Heart right ventricle (tissue), 16 donors: Measurements from ENCODE around the gene ABCC12. TPM values are rescaled to one million over a fixed set of nuclear protein-coding genes. Genes with fewer than 3 reads are reported as not detected.

Source experiments
- ATAC-seq, 8 donors: fragments of 200-7000 bp; cut with Tn5 transposase; one replicate each; pipeline ENCODE4 v1.9.1; 2020; ENCODE audit warnings: mild to moderate bottlenecking in 8 of 8, moderate library complexity in 8 of 8, moderate number of reproducible peaks in 1 of 8
- DNase-seq, 2 donors: peaks; one replicate each; pipeline ENCODE4 v3.0.0-alpha.2; 2020
- H3K27ac ChIP-seq, 10 donors: fragments of 200-600 bp; sonication (generic) in 2 of 10; one replicate each; pipeline versions ENCODE4 v1.5.0 to v1.8.0; 2020 to 2022; ENCODE audit warnings: mild to moderate bottlenecking in 3 of 10
- H3K27me3 ChIP-seq, 7 donors: fragments of 200-600 bp; one replicate each; pipeline ENCODE4 v1.8.0; 2021 to 2022; ENCODE audit warnings: mild to moderate bottlenecking in 2 of 7
- H3K36me3 ChIP-seq, 9 donors: fragments of 200-600 bp; sonication (generic) in 1 of 9; one replicate each; pipeline versions ENCODE4 v1.5.0 to v1.8.0; 2020 to 2022; ENCODE audit warnings: mild to moderate bottlenecking in 2 of 9
- H3K4me1 ChIP-seq, 9 donors: fragments of 200-600 bp; sonication (generic) in 1 of 9; one replicate each; pipeline versions ENCODE4 v1.5.0 to v1.8.0; 2020 to 2022; ENCODE audit warnings: mild to moderate bottlenecking in 4 of 9
- H3K4me3 ChIP-seq, 10 donors: fragments of 200-600 bp; sonication (generic) in 2 of 10; one replicate each; pipeline versions ENCODE4 v1.5.0 to v1.8.0; 2020 to 2022; ENCODE audit warnings: mild to moderate bottlenecking in 7 of 10, moderate library complexity in 2 of 10
- H3K9me3 ChIP-seq, 11 donors: fragments of 200-600 bp in 10 of 11; sonication (generic) in 2 of 11; one replicate each; pipeline versions ENCODE4 v1.5.0 to v1.8.0; 2013 to 2022; ENCODE audit warnings: mild to moderate bottlenecking in 2 of 11, control low read depth in 1 of 11, moderate library complexity in 1 of 11
- CTCF ChIP-seq, 9 donors: fragments of 200-600 bp; sonication (generic) in 2 of 9; IDR thresholded peaks; one replicate each; pipeline versions ENCODE4 v1.5.0 to v1.8.0; 2021 to 2022; ENCODE audit warnings: antibody characterized with exemption in 9 of 9, mild to moderate bottlenecking in 5 of 9, moderate library complexity in 1 of 9
- WGBS, 2 donors: extraction: QIAGEN DNeasy Blood & Tissue Kit; methylation state at CpG; one replicate each; pipeline ENCODE4 v1.1.7; 2013; ENCODE audit warnings: inconsistent platforms in 1 of 2; 5-methylcytosine and 5-hydroxymethylcytosine counted together
- intact Hi-C, 10 donors: fragments of 100-400 bp; cut with DNase I; formaldehyde crosslinking; loops; one replicate each; pipeline versions ENCODE4 v1.11.1 to v1.14.2; 2022
- polyA plus RNA-seq, 2 donors: library from polyadenylated mRNA; stranded (reverse); fragments of 200-250 nt; gene quantifications; one replicate each; pipeline ENCODE4 v1.2.3, GENCODE V29; 2013
- total RNA-seq, 10 donors: library from RNA; stranded (reverse); fragmentation: NEBNext Ultra II Directional in 3 of 10; extraction: Animal tissue kit (Norgen Biotek cat#: 25700) in 3 of 10; gene quantifications; one replicate each; pipeline versions ENCODE4 v1.2.1 to v1.2.4, GENCODE V29; 2021 to 2023
- donor health status: Arrhythmogenic right ventricular cardiomyopathy.
- donor health status: ischemic (EF 13 %, LVEDD 7.1; RV severe dilation, severe dysfunction).
- donor health status: healthy with polysubstance abuse.
- donor health status: DM: no; HTN: yes; CAD: no.
- donor health status: DM: no; HTN: no; CAD: no.
- donor health status: ischemic (EF 25% LVEDD 6.9; RV normal size, moderate dysfunction).
- donor health status: ischemic (EF 25% LVEDD 5.7; RV mildly dilated, moderate dysfunction).
- donor health status: healthy.
- donor health status: DM: yes; HTN: yes; CAD: no.
- donor health status: Ischemic cardiomyopathy.
- donor health status: ischemic (EF 35%, LVEDD 5.7; RV mildly dilated, moderate dysfunction).
- donor health status: nonischemic (EF 11% LVEDD 7.7; RV severe dilation, severe dysfunction).
- donor health status: DM: yes; HTN: yes; CAD: no.
- donor health status: PGD.
- donor health status: ischemic (EF 29% LVEDD 5.4; RV normal size, mild dysfunction).
- donor health status: nonischemic (EF 23%, LVEDD 6.1; RV moderate dilation, normal function).

ABCC12 gene
- total and polyA plus RNA-seq, 12 donors = 0.01 to 0.20 (median 0.07) TPM; not detected in 9

- H3K27ac ChIP-seq = no peak overlapping the region
- H3K4me3 ChIP-seq = no peak overlapping the region
- WGBS, 2 donors = 87 to 91% methylated on average over 9 of the region's 9 CpGs
- intact Hi-C loops = no loop called here
- no peaks in the 10 kb centered on the region for H3K4me1 ChIP-seq
- no peak for DNase-seq
- peaks cover 0 to 8% (median 0%) of the 10 kb centered on the region in 7 donors for H3K27me3 ChIP-seq
- H3K9me3 ChIP-seq = no peaks in the 10 kb centered on the region
- ATAC-seq = no peak
- no peak for TF ChIP-seq CTCF (IDR thresholded peaks at IDR 0.05)
- H3K36me3 ChIP-seq = no peaks in the 10 kb centered on the region
Observed at GRCh38 chr16:48180868-48181480, 25.2 kb upstream of the ABCC12 start.

- no peak overlapping the region for H3K4me3 ChIP-seq
- ATAC-seq = no peak
- TF ChIP-seq CTCF (IDR thresholded peaks at IDR 0.05) = no peak
- intact Hi-C loops = loop anchor here in 1 of 10 donors (10.0 kb wide), 1 partner anchor 1142 kb away; no protein-coding TSS in a partner anchor
- peaks cover 0 to 18% (median 0%) of the 10 kb centered on the region in 7 donors for H3K27me3 ChIP-seq
- no peak for DNase-seq
- no peak overlapping the region for H3K27ac ChIP-seq
- H3K36me3 ChIP-seq = no peaks in the 10 kb centered on the region
- H3K4me1 ChIP-seq = no peaks in the 10 kb centered on the region
- H3K9me3 ChIP-seq = no peaks in the 10 kb centered on the region
- WGBS, 2 donors = 86 to 87% methylated on average over 20 of the region's 20 CpGs
Observed at GRCh38 chr16:48176635-48177408, 21.0 kb upstream of the ABCC12 start.

- no peaks in the 10 kb centered on the region for H3K9me3 ChIP-seq
- DNase-seq = no peak
- 31 to 82% methylated on average over 1 of the region's 1 CpG for WGBS, 2 donors
- H3K36me3 ChIP-seq = no peaks in the 10 kb centered on the region
- ATAC-seq = no peak
- TF ChIP-seq CTCF (IDR thresholded peaks at IDR 0.05) = no peak
- no peak overlapping the region for H3K4me3 ChIP-seq
- peaks cover 0 to 18% (median 0%) of the 10 kb centered on the region in 7 donors for H3K27me3 ChIP-seq
- intact Hi-C loops = loop anchor here in 1 of 10 donors (10.0 kb wide), 1 partner anchor 1139 kb away; no protein-coding TSS in a partner anchor
- H3K27ac ChIP-seq = no peak overlapping the region
- H3K4me1 ChIP-seq = no peaks in the 10 kb centered on the region
Observed at GRCh38 chr16:48173889-48174288, 18.1 kb upstream of the ABCC12 start.

GRCh38 chr16:48172682-48173081 lies 16.9 kb upstream of the ABCC12 start:
- intact Hi-C loops = loop anchor here in 1 of 10 donors (10.0 kb wide), 1 partner anchor 1138 kb away; no protein-coding TSS in a partner anchor
- TF ChIP-seq CTCF (IDR thresholded peaks at IDR 0.05) = no peak
- Histone ChIP-seq H3K27me3 (peaks cover 0 to 18% (median 0%) of the 10 kb centered on the region in 7 donors), H3K27ac (no peak overlapping the region), H3K4me1 (peaks cover 0 to 7% (median 0%) of the 10 kb centered on the region in 9 donors), H3K9me3 (no peaks in the 10 kb centered on the region), H3K4me3 (no peak overlapping the region), H3K36me3 (no peaks in the 10 kb centered on the region)
- no peak for ATAC-seq
- WGBS, 2 donors = 68 to 78% methylated on average over 1 of the region's 1 CpG
- no peak for DNase-seq
